HCT116 (cell line): ENCODE measurements around the gene C3orf20. TPM values are rescaled to one million over a fixed set of nuclear protein-coding genes. Genes with fewer than 3 reads are reported as not detected.

Experiments
- ATAC-seq: fragments of 200-7000 bp; cut with Tn5 transposase; 2 replicates; pipeline ENCODE4 v1.9.1; 2020; ENCODE audit warnings: mild to moderate bottlenecking, moderate library complexity
- BruUV-seq: library from RNA; stranded (reverse); fragments of 400-500 nt; replicated peaks from 2 replicates; lab custom pipeline; 2021; lab: Mats Ljungman, UMichigan
- CTCF ChIA-PET: fragments of 300-600 bp; sonication (Branson Sonifier 250); formaldehyde crosslinking; loops from one replicate; lab custom pipeline; 2021; ENCODE audit warnings: antibody characterized with exemption; lab: Charles Lee
- POLR2A ChIA-PET: fragments of 300-600, 350-600 bp; sonication (Branson Sonifier 250); formaldehyde crosslinking; loops from one replicate; lab custom pipeline; 2021; ENCODE audit warnings: antibody characterized with exemption; lab: Charles Lee
- RAD21 ChIA-PET, 2 experiments: fragments of 300-600 bp; sonication (Branson Sonifier 250); formaldehyde crosslinking; loops; one replicate each; lab custom pipeline; 2023; ENCODE audit warnings: low total read pairs in 2 of 2; ENCODE audit not compliant: uncharacterized antibody in 2 of 2, unreplicated experiment in 2 of 2, low non-redundant PET in 1 of 2; lab: Charles Lee
- DNase-seq: peaks from one replicate; pipeline ENCODE4 v3.0.0-alpha.2; 2010; ENCODE audit warnings: low read depth, low spot score
- H2AFZ ChIP-seq: fragments of 200-600 bp; shearing (Covaris generic), sonication (generic); 2 replicates; pipeline ENCODE4 v1.6.1; 2017; ENCODE audit warnings: low read depth, mixed run types, mixed read lengths, antibody characterized with exemption, low read length; ENCODE audit not compliant: poor library complexity, severe bottlenecking
- H3K27ac ChIP-seq: 2 replicates; pipeline ENCODE4 v1.5.1; 2012; ENCODE audit warnings: low read depth, low read length
- H3K27me3 ChIP-seq: fragments of 200-600 bp; sonication (generic); 2 replicates; pipeline ENCODE4 v1.6.1; 2016; ENCODE audit warnings: mixed run types, low read length, mixed read lengths; ENCODE audit not compliant: insufficient read depth
- H3K36me3 ChIP-seq, 2 experiments: fragments of 200-500 bp in 1 of 2; fragments of 200-600 bp in 1 of 2; sonication (Bioruptor generic) in 1 of 2; sonication (generic) in 1 of 2; 2 replicates each; pipeline versions ENCODE4 v1.5.1 to v1.6.1; 2014 to 2016; ENCODE audit warnings: low read length in 2 of 2, inconsistent platforms in 1 of 2, mixed read lengths in 1 of 2, mixed run types in 1 of 2; ENCODE audit not compliant: insufficient read depth in 2 of 2, control insufficient read depth in 1 of 2
- H3K4me1 ChIP-seq, 2 experiments: fragments of 200-600 bp in 1 of 2; sonication (generic) in 1 of 2; 2 replicates each; pipeline versions ENCODE4 v1.5.1 to v1.6.1; 2012 to 2017; ENCODE audit warnings: low read length in 2 of 2, inconsistent platforms in 1 of 2, mild to moderate bottlenecking in 1 of 2, mixed read lengths in 1 of 2, mixed run types in 1 of 2, moderate library complexity in 1 of 2; ENCODE audit not compliant: insufficient read depth in 2 of 2, control insufficient read depth in 1 of 2
- H3K4me2 ChIP-seq: fragments of 200-600 bp; sonication (generic); 2 replicates; pipeline ENCODE4 v1.6.1; 2017; ENCODE audit warnings: mixed run types, low read length, mixed read lengths
- H3K4me3 ChIP-seq, 2 experiments: fragments of 200-600 bp in 1 of 2; sonication (generic) in 1 of 2; replicated peaks in 1 of 2; 2 replicates each; pipeline ENCODE4 v1.5.1; 2011 to 2016; ENCODE audit warnings: low read length in 2 of 2, control low read depth in 1 of 2, low read depth in 1 of 2, mild to moderate bottlenecking in 1 of 2, mixed read lengths in 1 of 2, mixed run types in 1 of 2
- H3K79me2 ChIP-seq: fragments of 200-600 bp; sonication (generic); 2 replicates; pipeline ENCODE4 v1.6.1; 2017; ENCODE audit warnings: mild to moderate bottlenecking, mixed run types, low read length, moderate library complexity, mixed read lengths; ENCODE audit not compliant: insufficient read depth
- H3K9ac ChIP-seq: fragments of 200-600 bp; sonication (generic); 2 replicates; pipeline ENCODE4 v1.6.1; 2016; ENCODE audit warnings: low read length, mixed read lengths
- H3K9me2 ChIP-seq: fragments of 200-600 bp; sonication (generic), shearing (Covaris generic); 2 replicates; pipeline ENCODE4 v1.6.1; 2017; ENCODE audit warnings: mixed run types, mild to moderate bottlenecking, moderate library complexity; ENCODE audit not compliant: insufficient read depth
- H3K9me3 ChIP-seq, 2 experiments: fragments of 200-500 bp in 1 of 2; fragments of 200-600 bp in 1 of 2; sonication (Bioruptor generic) in 1 of 2; sonication (generic) in 1 of 2; 2 replicates each; pipeline ENCODE4 v1.6.1; 2014 to 2017; ENCODE audit warnings: low read length in 2 of 2, mixed read lengths in 2 of 2, inconsistent platforms in 1 of 2, low read depth in 1 of 2, mild to moderate bottlenecking in 1 of 2, mixed run types in 1 of 2, moderate library complexity in 1 of 2; ENCODE audit not compliant: control insufficient read depth in 1 of 2, insufficient read depth in 1 of 2
- H4K20me1 ChIP-seq: fragments of 200-600 bp; sonication (generic), shearing (Covaris generic); 2 replicates; pipeline ENCODE4 v1.6.1; 2017; ENCODE audit warnings: mixed run types, mild to moderate bottlenecking, moderate library complexity; ENCODE audit not compliant: insufficient read depth
- CBX3 ChIP-seq: IDR thresholded peaks from 2 replicates; pipeline ENCODE4 v1.6.1; 2012; ENCODE audit warnings: low read depth
- CEBPB ChIP-seq: IDR thresholded peaks from 2 replicates; pipeline ENCODE4 v1.6.1; 2012; ENCODE audit warnings: low read depth
- EGR1 ChIP-seq: IDR thresholded peaks from 2 replicates; pipeline ENCODE4 v1.6.1; 2012; ENCODE audit warnings: low read depth
- EZH2 ChIP-seq: fragments of 200-600 bp; sonication (generic); IDR thresholded peaks from 2 replicates; pipeline ENCODE4 v1.6.1; 2017; ENCODE audit warnings: antibody characterized with exemption, mixed run types
- FOSL1 ChIP-seq: IDR thresholded peaks from 2 replicates; pipeline ENCODE4 v1.6.1; 2012; ENCODE audit warnings: low read depth
- JUND ChIP-seq: IDR thresholded peaks from 2 replicates; pipeline ENCODE4 v1.6.1; 2012
- POLR2A ChIP-seq: IDR thresholded peaks from 2 replicates; pipeline ENCODE4 v1.7.0; 2011; ENCODE audit warnings: borderline replicate concordance; ENCODE audit not compliant: insufficient read depth, insufficient read length; ENCODE audit errors: extremely low read depth
- RAD21 ChIP-seq: IDR thresholded peaks from 2 replicates; pipeline ENCODE4 v1.6.1; 2012; ENCODE audit warnings: low read depth, mild to moderate bottlenecking
- SIN3A ChIP-seq: IDR thresholded peaks from 2 replicates; pipeline ENCODE4 v1.6.1; 2012; ENCODE audit warnings: low read depth
- SRF ChIP-seq: IDR thresholded peaks from 2 replicates; pipeline ENCODE4 v1.6.1; 2012; ENCODE audit warnings: low read depth
- TCF7L2 ChIP-seq: IDR thresholded peaks from 2 replicates; pipeline ENCODE4 v1.7.0; 2011; ENCODE audit warnings: borderline replicate concordance, inconsistent platforms; ENCODE audit not compliant: insufficient read depth, insufficient read length; ENCODE audit errors: extremely low read depth
- YY1 ChIP-seq: IDR thresholded peaks from 2 replicates; pipeline ENCODE4 v1.6.1; 2011; ENCODE audit warnings: low read length, low read depth, moderate library complexity, mild to moderate bottlenecking; ENCODE audit not compliant: insufficient replicate concordance; ENCODE audit errors: extremely low read depth
- ZNF274 ChIP-seq: fragments of 200-500 bp; sonication (Bioruptor generic); IDR thresholded peaks from 2 replicates; pipeline ENCODE4 v1.6.1; 2014; ENCODE audit warnings: mild to moderate bottlenecking, low read depth, low read length, inconsistent platforms
- intact Hi-C: fragments of 100-400 bp; cut with micrococcal nuclease; formaldehyde crosslinking; loops from 2 replicates; pipeline ENCODE4 v1.10.0; 2022
- total RNA-seq: library from RNA; stranded (reverse); gene quantifications from one replicate; pipeline ENCODE4 v1.2.1, GENCODE V29; 2021; ENCODE audit not compliant: unreplicated experiment
- TF ChIP-seq, protein P1 (sequence below): IDR thresholded peaks from 2 replicates; pipeline ENCODE4 v1.6.1; 2012
- TF ChIP-seq, protein P2 (sequence below): IDR thresholded peaks from 2 replicates; pipeline ENCODE4 v1.6.1; 2012; ENCODE audit warnings: low read depth

C3orf20 gene
- total RNA-seq, 1 experiment from 2014 or later, result 0.20 TPM

DNA sequence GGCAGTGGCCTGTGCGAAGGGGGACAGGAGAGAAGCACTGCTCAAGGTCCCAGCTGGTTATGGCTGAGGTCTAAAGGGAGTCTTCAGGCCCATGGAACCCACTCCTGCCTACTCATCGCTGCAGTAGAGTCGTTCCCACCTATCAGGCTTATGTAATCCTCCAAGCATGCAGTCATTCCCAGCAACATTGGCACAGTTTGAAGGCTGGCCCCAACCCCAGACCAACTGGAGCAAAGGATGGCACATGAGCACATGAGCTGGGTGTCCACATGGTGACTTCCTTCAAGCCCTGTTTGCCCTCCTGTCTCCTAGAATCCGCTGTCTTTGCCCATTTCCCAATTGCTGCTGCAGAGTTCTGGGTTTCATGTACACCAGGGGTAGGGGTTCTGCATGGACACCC lies 83.4 kb downstream of the C3orf20 start:
- ChIA-PET CTCF (no interaction called here), POLR2A (no interaction called here)

More for the DNA sequence above, 83.4 kb downstream of the C3orf20 start:
- H3K79me2 ChIP-seq, result no peaks in the 10 kb centered on the region
- H3K9me3 ChIP-seq, result no peaks in the 10 kb centered on the region
- no peak overlapping the region for H3K4me2 ChIP-seq
- no peak for TF ChIP-seq CBX3
- no peak for TF ChIP-seq SIN3A
- TF ChIP-seq CEBPB, result no peak
- TF ChIP-seq, protein P1, sequence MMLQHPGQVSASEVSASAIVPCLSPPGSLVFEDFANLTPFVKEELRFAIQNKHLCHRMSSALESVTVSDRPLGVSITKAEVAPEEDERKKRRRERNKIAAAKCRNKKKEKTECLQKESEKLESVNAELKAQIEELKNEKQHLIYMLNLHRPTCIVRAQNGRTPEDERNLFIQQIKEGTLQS, result no peak
- TF ChIP-seq EGR1, result no peak
- TF ChIP-seq POLR2A, result no peak
- TF ChIP-seq ZNF274, result no peak
- TF ChIP-seq YY1, result no peak
- no peak for TF ChIP-seq RAD21
- no peak for TF ChIP-seq TCF7L2
- no peak for TF ChIP-seq EZH2
- no peak for TF ChIP-seq JUND
- TF ChIP-seq, protein P2, sequence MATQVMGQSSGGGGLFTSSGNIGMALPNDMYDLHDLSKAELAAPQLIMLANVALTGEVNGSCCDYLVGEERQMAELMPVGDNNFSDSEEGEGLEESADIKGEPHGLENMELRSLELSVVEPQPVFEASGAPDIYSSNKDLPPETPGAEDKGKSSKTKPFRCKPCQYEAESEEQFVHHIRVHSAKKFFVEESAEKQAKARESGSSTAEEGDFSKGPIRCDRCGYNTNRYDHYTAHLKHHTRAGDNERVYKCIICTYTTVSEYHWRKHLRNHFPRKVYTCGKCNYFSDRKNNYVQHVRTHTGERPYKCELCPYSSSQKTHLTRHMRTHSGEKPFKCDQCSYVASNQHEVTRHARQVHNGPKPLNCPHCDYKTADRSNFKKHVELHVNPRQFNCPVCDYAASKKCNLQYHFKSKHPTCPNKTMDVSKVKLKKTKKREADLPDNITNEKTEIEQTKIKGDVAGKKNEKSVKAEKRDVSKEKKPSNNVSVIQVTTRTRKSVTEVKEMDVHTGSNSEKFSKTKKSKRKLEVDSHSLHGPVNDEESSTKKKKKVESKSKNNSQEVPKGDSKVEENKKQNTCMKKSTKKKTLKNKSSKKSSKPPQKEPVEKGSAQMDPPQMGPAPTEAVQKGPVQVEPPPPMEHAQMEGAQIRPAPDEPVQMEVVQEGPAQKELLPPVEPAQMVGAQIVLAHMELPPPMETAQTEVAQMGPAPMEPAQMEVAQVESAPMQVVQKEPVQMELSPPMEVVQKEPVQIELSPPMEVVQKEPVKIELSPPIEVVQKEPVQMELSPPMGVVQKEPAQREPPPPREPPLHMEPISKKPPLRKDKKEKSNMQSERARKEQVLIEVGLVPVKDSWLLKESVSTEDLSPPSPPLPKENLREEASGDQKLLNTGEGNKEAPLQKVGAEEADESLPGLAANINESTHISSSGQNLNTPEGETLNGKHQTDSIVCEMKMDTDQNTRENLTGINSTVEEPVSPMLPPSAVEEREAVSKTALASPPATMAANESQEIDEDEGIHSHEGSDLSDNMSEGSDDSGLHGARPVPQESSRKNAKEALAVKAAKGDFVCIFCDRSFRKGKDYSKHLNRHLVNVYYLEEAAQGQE, result no peak
- TF ChIP-seq FOSL1, result no peak
- TF ChIP-seq SRF, result no peak
- H3K27ac ChIP-seq, result no peak overlapping the region
- H3K27me3 ChIP-seq, result no peaks in the 10 kb centered on the region
- no TSS peak for BruUV-seq
- H2AFZ ChIP-seq, result no peak overlapping the region
- H3K9me2 ChIP-seq, result no peaks in the 10 kb centered on the region
- DNase-seq (no peak), ATAC-seq (no peak)
- H4K20me1 ChIP-seq, result no peaks in the 10 kb centered on the region
- H3K4me1 ChIP-seq, result no peaks in the 10 kb centered on the region
- no peaks in the 10 kb centered on the region for H3K36me3 ChIP-seq
- intact Hi-C loops, result no loop called here
- H3K9ac ChIP-seq, result no peak overlapping the region
- RAD21 ChIA-PET, result no interaction called here
- no peak overlapping the region for H3K4me3 ChIP-seq
